ENCODE results near the gene TMEM91.
"Not testable (repeated sequence)": the region's sequence is repeated elsewhere in the genome, so short reads cannot be mapped to it uniquely, and the experiment has no call there.

TMEM91 gene

GRCh38 chr19:41407271-41407670, 30.9 kb downstream of the TMEM91 start:
- TF ChIP-seq CTCF (IDR thresholded peaks at IDR 0.05; ENCODE audit: low read depth, low read length, poor library complexity, severe bottlenecking) (no peak), EZH2phosphoT487 (IDR thresholded peaks at IDR 0.05; ENCODE audit: borderline replicate concordance, low read length) (no peak)
- no peaks in the 10 kb centered on the region for H3K27me3 ChIP-seq (ENCODE audit: control insufficient read depth, low read length)
- no peak overlapping the region for H3K4me2 ChIP-seq (ENCODE audit: low read length)
- no peaks in the 10 kb centered on the region for H3K36me3 ChIP-seq (ENCODE audit: control insufficient read depth, low read length)
- no peak overlapping the region for H3K4me3 ChIP-seq (ENCODE audit: low read length)
- peaks cover 8% of the 10 kb centered on the region for H3K4me1 ChIP-seq (ENCODE audit: control insufficient read depth, low read length)
- no peaks in the 10 kb centered on the region for H3F3A ChIP-seq (ENCODE audit: control insufficient read depth, insufficient read depth)
- H4K20me1 ChIP-seq (ENCODE audit: control insufficient read depth, insufficient read depth, low read depth, low read length), result no peaks in the 10 kb centered on the region
- H3K9me2 ChIP-seq (replicated peaks; ENCODE audit: control insufficient read depth, low read length), result no peaks in the 10 kb centered on the region
- no peaks in the 10 kb centered on the region; the same call in 1 of the 2 replicates for H3K79me2 ChIP-seq (ENCODE audit: control insufficient read depth, low read length)
- H3K27ac ChIP-seq (ENCODE audit: low read depth, low read length), result no peak overlapping the region
- H3K9me3 ChIP-seq (ENCODE audit: control insufficient read depth, insufficient read depth, low read length), result no peaks in the 10 kb centered on the region

GRCh38 chr19:41408256-41408655, 31.9 kb downstream of the TMEM91 start:
- H3K27me3 ChIP-seq (ENCODE audit: control insufficient read depth, low read length), result no peaks in the 10 kb centered on the region
- H3F3A ChIP-seq (ENCODE audit: control insufficient read depth, insufficient read depth), result no peaks in the 10 kb centered on the region
- H3K9me3 ChIP-seq (ENCODE audit: control insufficient read depth, insufficient read depth, low read length), result no peaks in the 10 kb centered on the region
- no peaks in the 10 kb centered on the region for H3K36me3 ChIP-seq (ENCODE audit: control insufficient read depth, low read length)
- no peak overlapping the region for H3K27ac ChIP-seq (ENCODE audit: low read depth, low read length)
- no peak overlapping the region for H3K4me3 ChIP-seq (ENCODE audit: low read length)
- H3K4me2 ChIP-seq (ENCODE audit: low read length), result no peak overlapping the region
- no peaks in the 10 kb centered on the region for H4K20me1 ChIP-seq (ENCODE audit: control insufficient read depth, insufficient read depth, low read depth, low read length)
- no peaks in the 10 kb centered on the region; the same call in 1 of the 2 replicates for H3K79me2 ChIP-seq (ENCODE audit: control insufficient read depth, low read length)
- H3K4me1 ChIP-seq (ENCODE audit: control insufficient read depth, low read length), result peaks cover 8% of the 10 kb centered on the region
- H3K9me2 ChIP-seq (replicated peaks; ENCODE audit: control insufficient read depth, low read length), result no peaks in the 10 kb centered on the region
- TF ChIP-seq CTCF (IDR thresholded peaks at IDR 0.05; ENCODE audit: low read depth, low read length, poor library complexity, severe bottlenecking) (peak; percentile 19), EZH2phosphoT487 (IDR thresholded peaks at IDR 0.05; ENCODE audit: borderline replicate concordance, low read length) (no peak)

- H3K27ac ChIP-seq (ENCODE audit: low read depth, low read length); H3K4me3 ChIP-seq (ENCODE audit: low read length); H3F3A ChIP-seq (ENCODE audit: control insufficient read depth, insufficient read depth); H4K20me1 ChIP-seq (ENCODE audit: control insufficient read depth, insufficient read depth, low read depth, low read length); H3K27me3 ChIP-seq (ENCODE audit: control insufficient read depth, low read length); H3K36me3 ChIP-seq (ENCODE audit: control insufficient read depth, low read length); H3K4me2 ChIP-seq (ENCODE audit: low read length); H3K79me2 ChIP-seq (ENCODE audit: control insufficient read depth, low read length); H3K9me2 ChIP-seq (replicated peaks; ENCODE audit: control insufficient read depth, low read length); H3K4me1 ChIP-seq (ENCODE audit: control insufficient read depth, low read length); H3K9me3 ChIP-seq (ENCODE audit: control insufficient read depth, insufficient read depth, low read length): not testable (repeated sequence)
Observed at GRCh38 chr19:41408846-41409245, 32.5 kb downstream of the TMEM91 start.

GRCh38 chr19:41409288-41409687, 33.0 kb downstream of the TMEM91 start:
- Histone ChIP-seq H3K27ac (ENCODE audit: low read depth, low read length) (no peak overlapping the region), H3K4me1 (ENCODE audit: control insufficient read depth, low read length) (peaks cover 8% of the 10 kb centered on the region), H3K9me2 (replicated peaks; ENCODE audit: control insufficient read depth, low read length) (no peaks in the 10 kb centered on the region), H3K36me3 (ENCODE audit: control insufficient read depth, low read length) (no peaks in the 10 kb centered on the region; the same call in 1 of the 2 replicates), H3K79me2 (ENCODE audit: control insufficient read depth, low read length) (no peaks in the 10 kb centered on the region), H3K27me3 (ENCODE audit: control insufficient read depth, low read length) (no peaks in the 10 kb centered on the region), H3K4me3 (ENCODE audit: low read length) (no peak overlapping the region), H3K9me3 (ENCODE audit: control insufficient read depth, insufficient read depth, low read length) (no peaks in the 10 kb centered on the region), H3K4me2 (ENCODE audit: low read length) (no peak overlapping the region), H3F3A (ENCODE audit: control insufficient read depth, insufficient read depth) (no peaks in the 10 kb centered on the region), H4K20me1 (ENCODE audit: control insufficient read depth, insufficient read depth, low read depth, low read length) (no peaks in the 10 kb centered on the region)
- TF ChIP-seq CTCF (IDR thresholded peaks at IDR 0.05; ENCODE audit: low read depth, low read length, poor library complexity, severe bottlenecking), result no peak
